HUDEP-2 (cell line): ENCODE results near the gene CPAMD8.
"Not testable (repeated sequence)": the region's sequence is repeated elsewhere in the genome, so short reads cannot be mapped to it uniquely, and the experiment has no call there.

Experiments used
- DNase-seq, 76 experiments: peaks; one replicate each; lab custom pipeline; 2025; ENCODE audit not compliant: unreplicated experiment in 76 of 76; lab: John Stamatoyannopoulos, UW

Gene CPAMD8

GRCh38 chr19:17043744-17044143, 17.1 kb upstream of the CPAMD8 start:
- no peak for DNase-seq

- DNase-seq, result no peak
These were observed 15.4 kb upstream of the CPAMD8 start for GRCh38 chr19:17041976-17042375.

GRCh38 chr19:17037966-17038500, 11.4 kb upstream of the CPAMD8 start:
- DNase-seq, result no peak

GRCh38 chr19:17037184-17037583, 10.6 kb upstream of the CPAMD8 start:
- no peak for DNase-seq

- DNase-seq, result no peak
These were observed 10.0 kb upstream of the CPAMD8 start for GRCh38 chr19:17036640-17037039.

- no peak for DNase-seq
These were observed 9.3 kb upstream of the CPAMD8 start for GRCh38 chr19:17035842-17036424.

- DNase-seq, result no peak
These were observed 5.1 kb upstream of the CPAMD8 start for GRCh38 chr19:17031741-17032140.

GRCh38 chr19:17027535-17027975, 945 bp upstream of the CPAMD8 start:
- no peak for DNase-seq

- DNase-seq, result no peak
These were observed 485 bp downstream of the CPAMD8 start for GRCh38 chr19:17025991-17026658.

GRCh38 chr19:17025361-17025760, 1.2 kb downstream of the CPAMD8 start:
- no peak for DNase-seq

GRCh38 chr19:17024941-17025340, 1.7 kb downstream of the CPAMD8 start:
- not testable (repeated sequence) for DNase-seq

GRCh38 chr19:17023805-17024204, 2.8 kb downstream of the CPAMD8 start:
- no peak for DNase-seq

- no peak for DNase-seq
These were observed 3.9 kb downstream of the CPAMD8 start for GRCh38 chr19:17022738-17023137.

GRCh38 chr19:17021793-17022590, 4.6 kb downstream of the CPAMD8 start:
- no peak for DNase-seq

- DNase-seq, result no peak
These were observed 5.3 kb downstream of the CPAMD8 start for GRCh38 chr19:17021328-17021727.

- no peak for DNase-seq
These were observed 5.8 kb downstream of the CPAMD8 start for GRCh38 chr19:17020823-17021222.

GRCh38 chr19:17020385-17020784, 6.2 kb downstream of the CPAMD8 start:
- no peak for DNase-seq

GRCh38 chr19:17014212-17014861, 12.3 kb downstream of the CPAMD8 start:
- not testable (repeated sequence) for DNase-seq

- no peak for DNase-seq
These were observed 15.1 kb downstream of the CPAMD8 start for GRCh38 chr19:17011485-17011884.

- DNase-seq, result no peak
These were observed 20.0 kb downstream of the CPAMD8 start for GRCh38 chr19:17006579-17006978.

- DNase-seq, result no peak
These were observed 21.6 kb downstream of the CPAMD8 start for GRCh38 chr19:17005000-17005399.
